HepG2 (cell line): ENCODE results near the gene TUBG1. TPM values are rescaled to one million over a fixed set of nuclear protein-coding genes. Genes with fewer than 3 reads are reported as not detected.

Source experiments
- ATAC-seq: fragments of 200-7000 bp; cut with Tn5 transposase; 3 replicates; pipeline ENCODE4 v1.9.1; 2020; ENCODE audit warnings: mild to moderate bottlenecking, moderate library complexity
- BruUV-seq: library from RNA; stranded (reverse); fragments of 400-500 nt; replicated peaks from 2 replicates; lab custom pipeline; 2021; lab: Mats Ljungman, UMichigan
- CTCF ChIA-PET: fragments of 300-600 bp; formaldehyde crosslinking; extraction: SDS; loops from one replicate; lab custom pipeline; 2021; ENCODE audit warnings: low total read pairs, inconsistent platforms, low intra/inter-chr PET ratio; lab: Yijun Ruan, JAX
- POLR2A ChIA-PET: fragments of 350-600 bp; sonication (Branson Sonifier 250); formaldehyde crosslinking; loops from one replicate; lab custom pipeline; 2020; ENCODE audit warnings: antibody characterized with exemption, inconsistent platforms; lab: Yijun Ruan, JAX
- DNase-seq: peaks from one replicate; pipeline ENCODE4 v3.0.0-alpha.2; 2015; ENCODE audit warnings: low spot score
- FAIRE-seq: peaks from 3 replicates; lab custom pipeline; 2011; peaks lifted over from hg19 to GRCh38; lab: Jason Lieb, UNC
- H2AFZ ChIP-seq: one replicate; pipeline ENCODE4 v1.6.1; 2011; ENCODE audit warnings: low read length, inconsistent platforms
- H3K27ac ChIP-seq: fragments of 300-600 bp; 3 replicates; pipeline ENCODE4 v1.8.0; 2011; ENCODE audit warnings: mixed run types, mild to moderate bottlenecking, mixed read lengths, low read length, inconsistent platforms; ENCODE audit not compliant: insufficient read depth; ENCODE audit errors: extremely low read length
- H3K27me3 ChIP-seq, 2 experiments: fragments of 200-600 bp in 1 of 2; 2 replicates in 1 of 2; 3 replicates in 1 of 2; pipeline versions ENCODE4 v1.6.0 to v1.8.0; 2011; ENCODE audit warnings: low read length in 2 of 2, mild to moderate bottlenecking in 2 of 2, moderate library complexity in 2 of 2, inconsistent platforms in 1 of 2; ENCODE audit not compliant: insufficient read depth in 2 of 2, control insufficient read depth in 1 of 2
- H3K36me3 ChIP-seq, 2 experiments: fragments of 200-600 bp in 1 of 2; replicated peaks in 1 of 2; 2 replicates in 1 of 2; 3 replicates in 1 of 2; pipeline versions ENCODE4 v1.5.1 to v1.8.0; 2011; ENCODE audit warnings: low read length in 2 of 2, inconsistent platforms in 1 of 2; ENCODE audit not compliant: insufficient read depth in 2 of 2, control insufficient read depth in 1 of 2
- H3K4me1 ChIP-seq: 2 replicates; pipeline ENCODE4 v1.5.1; 2012; ENCODE audit warnings: low read length, inconsistent platforms; ENCODE audit not compliant: insufficient read depth
- H3K4me2 ChIP-seq: 2 replicates; pipeline ENCODE4 v1.6.0; 2011; ENCODE audit warnings: low read depth, low read length, inconsistent platforms
- H3K4me3 ChIP-seq, 3 experiments: fragments of 200-600 bp in 1 of 3; sonication (generic), shearing (Covaris generic) in 1 of 3; replicated peaks in 1 of 3; 2 replicates each; pipeline ENCODE4 v1.5.1; 2011 to 2016; ENCODE audit warnings: low read length in 3 of 3, inconsistent platforms in 2 of 3, low read depth in 2 of 3, mild to moderate bottlenecking in 2 of 3, control low read depth in 1 of 3, mixed read lengths in 1 of 3; ENCODE audit not compliant: insufficient read depth in 1 of 3
- H3K79me2 ChIP-seq: one replicate; pipeline ENCODE4 v1.6.1; 2011; ENCODE audit warnings: low read length, inconsistent platforms; ENCODE audit not compliant: insufficient read depth
- H3K9ac ChIP-seq: 2 replicates; pipeline ENCODE4 v1.6.0; 2011; ENCODE audit warnings: mild to moderate bottlenecking, low read depth, low read length, inconsistent platforms; ENCODE audit not compliant: insufficient read depth
- H3K9me3 ChIP-seq: 2 replicates; pipeline ENCODE4 v1.5.1; 2012; ENCODE audit warnings: mild to moderate bottlenecking, low read length
- H4K20me1 ChIP-seq: 2 replicates; pipeline ENCODE4 v1.6.0; 2011; ENCODE audit warnings: inconsistent platforms, mild to moderate bottlenecking, low read length, moderate library complexity; ENCODE audit not compliant: insufficient read depth
- ARNTL ChIP-seq: sonication (generic); formaldehyde crosslinking; IDR thresholded peaks from 2 replicates; pipeline ENCODE4 v1.4.0; 2020; ENCODE audit warnings: mild to moderate bottlenecking, missing genetic modification reagents
- GFI1 ChIP-seq: sonication (generic); formaldehyde crosslinking; IDR thresholded peaks from 2 replicates; pipeline ENCODE4 v1.5.0; 2020; ENCODE audit warnings: missing genetic modification reagents, mild to moderate bottlenecking, borderline replicate concordance
- NFE2L2 ChIP-seq: fragments of 150-350 bp; IDR thresholded peaks from 2 replicates; pipeline ENCODE4 v1.6.1; 2014; ENCODE audit warnings: low read length
- NR2F2 ChIP-seq: IDR thresholded peaks from 2 replicates; pipeline ENCODE4 v1.6.1; 2012; ENCODE audit warnings: low read depth, inconsistent platforms, borderline replicate concordance
- RFX1 ChIP-seq: fragments of 450-650 bp; IDR thresholded peaks from 2 replicates; pipeline ENCODE4 v1.6.1; 2017
- RFX3 ChIP-seq: IDR thresholded peaks from 2 replicates; pipeline ENCODE4 v1.6.1; 2016; ENCODE audit warnings: missing biosample characterization, missing genetic modification reagents
- SAFB2 ChIP-seq: sonication (generic); formaldehyde crosslinking; IDR thresholded peaks from 2 replicates; pipeline ENCODE4 v1.5.1; 2020; ENCODE audit warnings: missing genetic modification reagents, low read depth, mild to moderate bottlenecking, borderline replicate concordance
- SP1 ChIP-seq, 2 experiments: fragments of 450-650 bp in 1 of 2; sonication (generic) in 1 of 2; formaldehyde crosslinking in 1 of 2; IDR thresholded peaks; 2 replicates each; pipeline versions ENCODE4 v1.4.0 to v1.6.1; 2016 to 2020; ENCODE audit warnings: missing genetic modification reagents in 1 of 2
- U2AF1 ChIP-seq: fragments of 200-400 bp; formaldehyde crosslinking; optimal IDR thresholded peaks from 2 replicates; pipeline ENCODE3; 2017; ENCODE audit warnings: mild to moderate bottlenecking, low read depth, low read length
- ZMAT5 ChIP-seq: sonication (generic); formaldehyde crosslinking; IDR thresholded peaks from 2 replicates; pipeline ENCODE4 v1.5.0; 2020; ENCODE audit warnings: mild to moderate bottlenecking, low read depth, missing genetic modification reagents, borderline replicate concordance
- WGBS: methylation state at CpG from one replicate; pipeline ENCODE4 v1.1.6; 2017; ENCODE audit warnings: low lambda C conversion rate; 5-methylcytosine and 5-hydroxymethylcytosine counted together
- in situ Hi-C: cut with HindIII; loops from 2 replicates; pipeline ENCODE4 v1.10.0; 2017; ENCODE audit warnings: low pct_unique_long_range_greater_than_20kb; ENCODE audit not compliant: extremely low pct_ligation_motif_present
- intact Hi-C: fragments of 100-400 bp; cut with micrococcal nuclease; formaldehyde crosslinking; loops from one replicate; pipeline ENCODE4 v1.10.0; 2022; ENCODE audit not compliant: unreplicated experiment
- polyA plus RNA-seq, 8 experiments: library from polyadenylated mRNA; depleted of rRNA in 3 of 8; stranded (reverse) in 7 of 8; unstranded in 1 of 8; fragments of >200 nt; fragmentation: Illumina TruSeq in 4 of 8; extraction: Trizol in 4 of 8; gene quantifications; 2 replicates each; pipeline versions ENCODE4 v1.2.1 to v1.2.3, GENCODE V29; 2011 to 2016; ENCODE audit warnings: low read depth in 4 of 8, missing spikeins in 1 of 8, mixed read lengths in 1 of 8; ENCODE audit not compliant: insufficient read depth in 1 of 8
- total RNA-seq, 5 experiments: library from RNA; depleted of rRNA; stranded (reverse); fragments of >200 nt; fragmentation: Illumina TruSeq; extraction: Trizol; gene quantifications; 2 replicates each; pipeline ENCODE4 v1.2.3, GENCODE V29; 2016; ENCODE audit warnings: low read depth in 1 of 5
- TF ChIP-seq, protein P1 (sequence below): sonication (generic); formaldehyde crosslinking; IDR thresholded peaks from 2 replicates; pipeline ENCODE4 v1.5.0; 2020; ENCODE audit warnings: missing genetic modification reagents

TUBG1 gene
- total and polyA plus RNA-seq, 2 of the 13 experiments (the other 11 are each of a cell fraction or from before 2014, with no cell fraction given) = 74.1 to 137 TPM

DNA sequence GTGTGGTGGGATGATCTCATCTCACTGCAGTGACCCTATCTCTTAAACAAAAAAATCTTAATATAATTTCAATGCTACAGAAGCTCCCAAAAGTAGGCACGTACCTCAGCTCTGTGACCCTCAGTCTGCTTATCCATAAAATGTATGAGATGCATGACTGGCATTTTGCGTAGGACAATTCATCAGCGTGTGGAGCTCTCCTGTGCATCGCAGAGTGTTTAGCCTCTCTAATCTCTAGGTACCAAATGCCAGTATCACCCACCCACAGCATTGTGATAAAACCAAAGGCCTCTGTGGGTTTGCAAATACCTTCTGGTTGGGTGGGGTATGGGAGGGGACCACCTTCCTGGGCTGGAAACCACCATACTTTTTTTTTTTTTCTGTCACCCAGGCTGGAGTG lies 30.6 kb downstream of the TUBG1 start:
- no peak for ATAC-seq
- H3K4me1 ChIP-seq = peaks cover 9% of the 10 kb centered on the region; the same call in 1 of the 2 replicates
- 65% methylated on average over 4 of the region's 4 CpGs for WGBS
- H3K4me2 ChIP-seq = no peak overlapping the region
- no peaks in the 10 kb centered on the region for H3K79me2 ChIP-seq
- intact Hi-C loops (no loop called here), in situ Hi-C loops (no loop called here)
- POLR2A ChIA-PET = no interaction called here
- no peaks in the 10 kb centered on the region for H3K9me3 ChIP-seq
- no peak for FAIRE-seq
- DNase-seq = no peak
- CTCF ChIA-PET = no interaction called here
- H3K36me3 ChIP-seq = no peaks in the 10 kb centered on the region
- no TSS peak for BruUV-seq
- no peak overlapping the region for H3K9ac ChIP-seq
- H4K20me1 ChIP-seq = no peaks in the 10 kb centered on the region
- no peak overlapping the region for H3K27ac ChIP-seq
- TF ChIP-seq NFE2L2 (peak; percentile 50), U2AF1 (no peak)
- TF ChIP-seq, all 625 proteins: peak for 1
- H2AFZ ChIP-seq = no peak overlapping the region
- H3K27me3 ChIP-seq = peaks cover 2 to 10% of the 10 kb centered on the region in 2 experiments; a peak in 1 of 5 replicates
- no peak overlapping the region for H3K4me3 ChIP-seq

- no TSS peak for BruUV-seq
- CTCF ChIA-PET = no interaction called here
Observed at GRCh38 chr17:42642336-42642735, 32.9 kb downstream of the TUBG1 start.

More at GRCh38 chr17:42642336-42642735, 32.9 kb downstream of the TUBG1 start:
- POLR2A ChIA-PET = interaction anchor here (1.4 kb wide), 1 partner anchor 17 kb away, joined by 3 read pairs; the partner anchor contains the start of gene TUBG2
- H3K9me3 ChIP-seq = no peaks in the 10 kb centered on the region
- H2AFZ ChIP-seq = no peak overlapping the region
- no peak overlapping the region for H3K4me3 ChIP-seq
- in situ Hi-C loops = no loop called here
- no peak overlapping the region for H3K4me2 ChIP-seq
- no peak for DNase-seq
- intact Hi-C loops = no loop called here
- no peaks in the 10 kb centered on the region for H4K20me1 ChIP-seq
- no peak overlapping the region for H3K27ac ChIP-seq
- no peaks in the 10 kb centered on the region for H3K36me3 ChIP-seq
- H3K4me1 ChIP-seq = peaks cover 9% of the 10 kb centered on the region; the same call in 1 of the 2 replicates
- FAIRE-seq = no peak
- H3K79me2 ChIP-seq = no peaks in the 10 kb centered on the region
- WGBS = 2% methylated on average over 2 of the region's 2 CpGs
- ATAC-seq = peak; percentile 31; the same call in 1 of the 3 replicates
- no peak overlapping the region for H3K9ac ChIP-seq
- TF ChIP-seq, protein P1, sequence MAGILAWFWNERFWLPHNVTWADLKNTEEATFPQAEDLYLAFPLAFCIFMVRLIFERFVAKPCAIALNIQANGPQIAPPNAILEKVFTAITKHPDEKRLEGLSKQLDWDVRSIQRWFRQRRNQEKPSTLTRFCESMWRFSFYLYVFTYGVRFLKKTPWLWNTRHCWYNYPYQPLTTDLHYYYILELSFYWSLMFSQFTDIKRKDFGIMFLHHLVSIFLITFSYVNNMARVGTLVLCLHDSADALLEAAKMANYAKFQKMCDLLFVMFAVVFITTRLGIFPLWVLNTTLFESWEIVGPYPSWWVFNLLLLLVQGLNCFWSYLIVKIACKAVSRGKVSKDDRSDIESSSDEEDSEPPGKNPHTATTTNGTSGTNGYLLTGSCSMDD (CRISPR knock-in tag) = no peak
- no peak for TF ChIP-seq GFI1 (CRISPR knock-in tag)
- TF ChIP-seq SAFB2 (CRISPR knock-in tag) = no peak
- no peak for TF ChIP-seq NR2F2
- no peak for TF ChIP-seq ARNTL (CRISPR knock-in tag)
- peak; percentile 61 for TF ChIP-seq RFX1
- TF ChIP-seq RFX3 (CRISPR knock-in tag) = peak; percentile 57; the same call in 1 of the 2 replicates
- no peak for TF ChIP-seq ZMAT5 (CRISPR knock-in tag)
- no peak for TF ChIP-seq SP1 (IDR thresholded peaks at IDR 0.05)
- TF ChIP-seq SP1 (CRISPR knock-in tag; IDR thresholded peaks at IDR 0.05) = no peak
- TF ChIP-seq, all 625 proteins: peak for 2
- H3K27me3 ChIP-seq = peaks cover 0 to 13% of the 10 kb centered on the region in 2 experiments; a peak in 2 of 5 replicates
